ENCODE data around the gene CFAP161. TPM values are rescaled to one million over a fixed set of nuclear protein-coding genes. Genes with fewer than 3 reads are reported as not detected.

The CFAP161 gene
- total and polyA plus RNA-seq, 9 of the 15 experiments (the other 6 are each of a cell fraction or from before 2014, with no cell fraction given) = 25.8 to 83.3 (median 75.6) TPM

DNA sequence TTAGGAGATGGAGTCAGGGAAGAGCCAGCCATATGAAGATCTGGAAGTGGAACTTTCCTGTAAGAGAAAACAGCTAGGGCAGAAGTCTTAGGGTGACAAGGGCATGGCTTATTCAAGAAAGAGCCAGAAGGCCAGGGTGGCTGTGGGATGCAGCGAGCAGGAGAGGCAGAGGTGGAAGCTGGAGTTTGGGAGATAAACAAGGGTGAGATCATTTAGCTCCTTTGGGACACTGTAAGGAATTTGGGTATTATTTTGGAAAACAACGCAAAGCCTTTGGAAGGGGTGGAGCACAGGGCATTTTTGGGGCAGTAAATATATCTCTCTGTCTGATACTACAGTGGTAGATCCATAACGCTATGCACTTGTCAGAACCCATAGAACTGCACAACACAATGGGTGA, 57.6 kb downstream of the CFAP161 start:
- no peak overlapping the region for H3K9ac ChIP-seq (ENCODE audit: insufficient read depth in 1 of 2, low read depth in 2 of 2, low read length in 2 of 2)
- H4K20me1 ChIP-seq (replicated peaks; ENCODE audit: control insufficient read depth, insufficient read depth, low read length) = no peaks in the 10 kb centered on the region; the same call in 1 of the 2 replicates
- H3K36me3 ChIP-seq (ENCODE audit: control insufficient read depth, insufficient read depth, low read length) = no peaks in the 10 kb centered on the region; the same call in 2 of the 3 replicates
- WGBS (ENCODE audit: insufficient coverage, low coverage, missing lambda C conversion rate) = 72% methylated on average over 3 of the region's 3 CpGs
- CTCF ChIA-PET (ENCODE audit: low intra/inter-chr PET ratio) = no interaction called here
- no peaks in the 10 kb centered on the region for H3K4me1 ChIP-seq (replicated peaks in 1 of 2; ENCODE audit: control insufficient read depth in 2 of 2, insufficient read depth in 2 of 2, low read length in 2 of 2)
- H3K27me3 ChIP-seq (ENCODE audit: control insufficient read depth in 2 of 2, insufficient read depth in 2 of 2, low read length in 2 of 2) = no peaks in the 10 kb centered on the region
- intact Hi-C loops (cut with micrococcal nuclease) = no loop called here
- POLR2A ChIA-PET = interaction anchor here (0.9 to 1.2 kb wide), 2 partner anchors 9 to 42 kb away, joined by 3 to 4 read pairs; no protein-coding TSS in a partner anchor
- TF ChIP-seq GTF2B (IDR thresholded peaks at IDR 0.05; ENCODE audit: extremely low read depth, insufficient read length) (no peak), SIN3A (IDR thresholded peaks at IDR 0.05; ENCODE audit: borderline replicate concordance in 2 of 2, control insufficient read depth in 1 of 2, low read depth in 2 of 2, low read length in 2 of 2) (no peak), ZNF583 (CRISPR knock-in tag; IDR thresholded peaks at IDR 0.05) (no peak), ZNF589 (CRISPR knock-in tag; IDR thresholded peaks at IDR 0.05; ENCODE audit: low read depth) (no peak), ZNF24 (IDR thresholded peaks at IDR 0.05) (no peak), PURB (CRISPR knock-in tag; IDR thresholded peaks at IDR 0.05; ENCODE audit: low read depth) (no peak), SOX6 (IDR thresholded peaks at IDR 0.05) (no peak), CCAR2 (IDR thresholded peaks at IDR 0.05; ENCODE audit: low read depth, low read length) (no peak), HDAC1 (IDR thresholded peaks at IDR 0.05) (no peak), TEAD2 (tag; IDR thresholded peaks at IDR 0.05) (no peak), GTF2F1 (IDR thresholded peaks at IDR 0.05; ENCODE audit: low read depth, low read length) (no peak), ZNF143 (CRISPR knock-in tag; IDR thresholded peaks at IDR 0.05) (no peak), ZBTB7A (IDR thresholded peaks at IDR 0.05; ENCODE audit: borderline replicate concordance, control insufficient read depth, low read depth, low read length) (no peak), MAFG (tag; conservative IDR thresholded peaks at IDR 0.05) (no peak), BDP1 (IDR thresholded peaks at IDR 0.05; ENCODE audit: insufficient read depth, insufficient read length) (no peak), ZBED1 (IDR thresholded peaks at IDR 0.05) (no peak), ARID3A (IDR thresholded peaks at IDR 0.05; ENCODE audit: borderline replicate concordance, low read depth, low read length) (no peak), HDGF (IDR thresholded peaks at IDR 0.05) (no peak), KLF6 (CRISPR knock-in tag; IDR thresholded peaks at IDR 0.05; ENCODE audit: borderline replicate concordance) (no peak)
- TF ChIP-seq, protein P1, sequence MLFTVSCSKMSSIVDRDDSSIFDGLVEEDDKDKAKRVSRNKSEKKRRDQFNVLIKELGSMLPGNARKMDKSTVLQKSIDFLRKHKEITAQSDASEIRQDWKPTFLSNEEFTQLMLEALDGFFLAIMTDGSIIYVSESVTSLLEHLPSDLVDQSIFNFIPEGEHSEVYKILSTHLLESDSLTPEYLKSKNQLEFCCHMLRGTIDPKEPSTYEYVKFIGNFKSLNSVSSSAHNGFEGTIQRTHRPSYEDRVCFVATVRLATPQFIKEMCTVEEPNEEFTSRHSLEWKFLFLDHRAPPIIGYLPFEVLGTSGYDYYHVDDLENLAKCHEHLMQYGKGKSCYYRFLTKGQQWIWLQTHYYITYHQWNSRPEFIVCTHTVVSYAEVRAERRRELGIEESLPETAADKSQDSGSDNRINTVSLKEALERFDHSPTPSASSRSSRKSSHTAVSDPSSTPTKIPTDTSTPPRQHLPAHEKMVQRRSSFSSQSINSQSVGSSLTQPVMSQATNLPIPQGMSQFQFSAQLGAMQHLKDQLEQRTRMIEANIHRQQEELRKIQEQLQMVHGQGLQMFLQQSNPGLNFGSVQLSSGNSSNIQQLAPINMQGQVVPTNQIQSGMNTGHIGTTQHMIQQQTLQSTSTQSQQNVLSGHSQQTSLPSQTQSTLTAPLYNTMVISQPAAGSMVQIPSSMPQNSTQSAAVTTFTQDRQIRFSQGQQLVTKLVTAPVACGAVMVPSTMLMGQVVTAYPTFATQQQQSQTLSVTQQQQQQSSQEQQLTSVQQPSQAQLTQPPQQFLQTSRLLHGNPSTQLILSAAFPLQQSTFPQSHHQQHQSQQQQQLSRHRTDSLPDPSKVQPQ (CRISPR knock-in tag; IDR thresholded peaks at IDR 0.05; ENCODE audit: borderline replicate concordance) = no peak
- no TSS peak for BruUV-seq (replicated peaks)
- H3K27ac ChIP-seq (ENCODE audit: extremely low read depth, low read depth, low read length) = no peak overlapping the region
- ATAC-seq (no peak), DNase-seq (ENCODE audit: extremely low read depth in 1 of 4, low spot score in 3 of 4) (no peak), FAIRE-seq (no peak)
- no peaks in the 10 kb centered on the region for H3K9me1 ChIP-seq (ENCODE audit: control insufficient read depth, insufficient read depth, low read length)
- H3K4me3 ChIP-seq = no peak overlapping the region
- H3K4me2 ChIP-seq (ENCODE audit: insufficient read depth, low read length) = no peak overlapping the region
- no peak overlapping the region for H2AFZ ChIP-seq (ENCODE audit: low read depth, low read length)
- no peaks in the 10 kb centered on the region for H3K79me2 ChIP-seq (ENCODE audit: control insufficient read depth, insufficient read depth, low read length)
- in situ Hi-C loops (cut with MboI) = no loop called here
- H3K9me3 ChIP-seq (replicated peaks; ENCODE audit: control insufficient read depth, insufficient read depth, low read depth, low read length) = no peaks in the 10 kb centered on the region
